UCSD-AML1 (cell line): ENCODE data around the gene ANGPTL3.
"Not testable (repeated sequence)": the region's sequence is repeated elsewhere in the genome, so short reads cannot be mapped to it uniquely, and the experiment has no call there.

Source experiments
- DNase-seq: peaks from one replicate; lab custom pipeline; 2025; ENCODE audit not compliant: unreplicated experiment; lab: John Stamatoyannopoulos, UW

Gene ANGPTL3, protein sequence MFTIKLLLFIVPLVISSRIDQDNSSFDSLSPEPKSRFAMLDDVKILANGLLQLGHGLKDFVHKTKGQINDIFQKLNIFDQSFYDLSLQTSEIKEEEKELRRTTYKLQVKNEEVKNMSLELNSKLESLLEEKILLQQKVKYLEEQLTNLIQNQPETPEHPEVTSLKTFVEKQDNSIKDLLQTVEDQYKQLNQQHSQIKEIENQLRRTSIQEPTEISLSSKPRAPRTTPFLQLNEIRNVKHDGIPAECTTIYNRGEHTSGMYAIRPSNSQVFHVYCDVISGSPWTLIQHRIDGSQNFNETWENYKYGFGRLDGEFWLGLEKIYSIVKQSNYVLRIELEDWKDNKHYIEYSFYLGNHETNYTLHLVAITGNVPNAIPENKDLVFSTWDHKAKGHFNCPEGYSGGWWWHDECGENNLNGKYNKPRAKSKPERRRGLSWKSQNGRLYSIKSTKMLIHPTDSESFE

DNA sequence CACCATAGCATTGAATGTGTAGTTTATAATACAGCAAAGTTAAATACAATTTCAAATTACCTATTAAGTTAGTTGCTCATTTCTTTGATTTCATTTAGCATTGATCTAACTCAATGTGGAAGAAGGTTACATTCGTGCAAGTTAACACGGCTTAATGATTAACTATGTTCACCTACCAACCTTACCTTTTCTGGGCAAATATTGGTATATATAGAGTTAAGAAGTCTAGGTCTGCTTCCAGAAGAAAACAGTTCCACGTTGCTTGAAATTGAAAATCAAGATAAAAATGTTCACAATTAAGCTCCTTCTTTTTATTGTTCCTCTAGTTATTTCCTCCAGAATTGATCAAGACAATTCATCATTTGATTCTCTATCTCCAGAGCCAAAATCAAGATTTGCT lies at the start of gene ANGPTL3:
ANGPTL3 (plus strand) TSS at position 240 of the 400 bp plus-strand sequence; CDS start at position 287, 47 bp downstream.
- DNase-seq: no peak

GRCh38 chr1:62561306-62561705 lies 36.0 kb upstream of the ANGPTL3 start:
- DNase-seq: no peak

DNA sequence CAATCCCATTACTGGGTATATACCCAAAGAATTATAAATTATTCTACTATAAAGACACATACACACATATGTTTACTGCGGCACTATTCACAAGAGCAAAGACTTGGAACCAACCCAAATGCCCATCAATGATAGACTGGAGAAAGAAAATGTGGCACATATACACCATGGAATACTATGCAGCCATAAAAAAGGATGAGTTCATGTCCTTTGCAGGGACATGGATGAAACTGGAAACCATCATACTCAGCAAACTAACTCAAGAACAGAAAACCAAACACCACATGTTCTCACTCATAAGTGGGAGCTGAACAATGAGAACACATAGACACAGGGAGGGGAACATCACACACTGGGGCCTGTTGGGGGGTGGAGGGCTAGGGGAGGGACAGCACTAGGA lies 30.1 kb upstream of the ANGPTL3 start:
- DNase-seq: not testable (repeated sequence)

- DNase-seq: not testable (repeated sequence)
Observed at GRCh38 chr1:62567926-62568325, 29.4 kb upstream of the ANGPTL3 start.

- not testable (repeated sequence) for DNase-seq
Observed at GRCh38 chr1:62571517-62571916, 25.8 kb upstream of the ANGPTL3 start.

DNA sequence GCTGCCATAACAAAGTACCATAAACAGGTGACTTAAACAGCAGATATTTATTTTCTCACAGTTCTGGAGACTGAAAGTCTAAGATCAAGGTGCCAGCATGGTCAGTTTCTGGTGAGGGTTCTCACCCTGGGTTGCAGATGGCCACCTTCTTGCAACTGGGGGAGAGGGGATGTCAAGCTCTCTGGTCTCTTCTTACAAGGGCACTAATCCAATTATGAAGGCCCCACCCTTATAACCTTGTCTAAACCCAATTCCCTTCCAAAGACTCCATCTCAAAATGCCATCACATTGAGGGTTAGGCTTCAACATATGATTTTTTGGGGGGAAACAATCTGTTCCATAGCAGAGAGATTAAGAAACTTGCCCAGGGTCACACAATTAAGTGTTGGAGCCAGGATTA lies 24.8 kb upstream of the ANGPTL3 start:
- DNase-seq: no peak

GRCh38 chr1:62573675-62574074 lies 23.6 kb upstream of the ANGPTL3 start:
- no peak for DNase-seq

DNA sequence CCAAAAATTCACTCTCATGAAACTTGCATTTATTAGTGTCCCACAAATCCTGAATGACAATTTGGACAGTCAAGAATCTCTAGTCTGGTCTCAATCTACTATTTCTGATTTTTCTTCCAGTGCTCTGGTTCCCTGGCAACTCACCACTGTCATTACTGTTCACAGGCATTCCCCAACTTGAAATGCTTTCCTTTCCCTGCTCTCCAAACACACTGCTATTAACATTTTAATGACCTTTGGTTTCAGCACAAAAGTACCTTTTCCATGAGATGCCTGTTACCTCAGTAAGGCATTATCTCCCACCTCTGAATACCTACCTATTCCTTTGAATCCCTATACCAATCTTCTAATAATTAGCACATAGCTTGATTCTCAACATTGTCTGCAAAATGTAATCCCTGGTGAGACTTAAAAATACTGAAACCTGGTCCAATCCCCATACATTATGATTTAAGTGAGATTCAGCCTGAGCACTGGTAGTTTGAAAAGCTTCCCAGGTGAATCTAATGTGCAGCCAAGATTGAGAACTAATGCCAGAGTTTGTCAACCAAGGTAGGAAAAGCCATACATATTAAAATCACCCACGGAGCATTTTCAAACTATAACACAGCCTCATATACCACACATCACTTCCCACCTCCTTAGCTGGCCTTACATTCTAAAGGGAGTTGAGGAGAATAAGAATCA lies 11.7 kb upstream of the ANGPTL3 start:
- DNase-seq: no peak

DNA sequence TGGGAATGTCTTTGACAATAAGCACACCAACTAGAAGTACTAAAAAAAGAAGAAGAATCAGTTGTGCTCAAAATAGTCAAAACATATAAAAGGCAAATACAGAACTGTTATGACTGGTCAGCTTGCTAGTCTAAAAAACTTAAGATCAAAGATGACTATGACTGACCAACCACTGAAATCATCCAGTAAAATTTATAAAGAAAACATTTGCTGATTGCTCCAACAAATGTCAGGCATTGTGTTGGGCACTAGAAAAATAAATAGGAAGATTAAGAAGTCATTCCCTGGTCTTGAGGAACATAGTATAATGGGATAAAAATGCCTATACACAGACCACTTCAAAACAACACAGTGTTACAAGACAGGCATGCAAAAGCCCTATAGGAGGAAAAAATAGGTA lies 9.3 kb upstream of the ANGPTL3 start:
- no peak for DNase-seq

- no peak for DNase-seq
Observed at GRCh38 chr1:62589321-62589720, 8.0 kb upstream of the ANGPTL3 start.

DNA sequence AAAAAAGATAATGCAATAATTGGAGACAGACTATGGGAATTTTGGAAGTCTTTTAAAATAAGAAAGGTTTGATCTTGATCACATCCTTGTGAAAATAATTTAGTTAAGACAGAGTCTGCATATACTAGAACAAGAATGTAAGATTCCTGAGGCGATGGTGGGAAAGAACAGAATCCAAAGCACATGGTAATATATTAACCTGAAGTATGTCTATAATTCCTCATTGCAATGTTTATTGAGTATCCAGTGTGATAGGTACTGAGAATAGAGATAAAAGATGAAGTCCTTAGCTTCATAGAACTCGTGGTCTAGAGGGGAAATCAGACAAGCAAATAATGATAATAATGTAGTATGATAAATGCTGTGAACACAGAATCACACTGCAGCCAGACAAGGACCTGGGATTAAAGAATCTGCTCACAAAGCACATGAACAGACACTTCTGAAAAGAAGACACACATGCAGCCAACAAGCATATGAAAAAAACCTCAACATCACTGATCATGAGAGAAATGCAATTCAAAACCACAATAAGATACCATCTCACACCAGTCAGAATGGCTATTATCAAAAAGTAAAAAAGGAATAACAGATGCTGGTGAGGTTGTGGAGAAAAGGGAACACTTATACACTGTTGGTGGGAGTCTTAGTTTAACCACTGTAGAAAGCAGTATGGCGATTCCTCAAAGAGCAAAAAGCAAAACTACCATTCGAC lies 6.9 kb upstream of the ANGPTL3 start:
- no peak for DNase-seq

GRCh38 chr1:62590970-62591368 lies 6.4 kb upstream of the ANGPTL3 start:
- DNase-seq: no peak

DNA sequence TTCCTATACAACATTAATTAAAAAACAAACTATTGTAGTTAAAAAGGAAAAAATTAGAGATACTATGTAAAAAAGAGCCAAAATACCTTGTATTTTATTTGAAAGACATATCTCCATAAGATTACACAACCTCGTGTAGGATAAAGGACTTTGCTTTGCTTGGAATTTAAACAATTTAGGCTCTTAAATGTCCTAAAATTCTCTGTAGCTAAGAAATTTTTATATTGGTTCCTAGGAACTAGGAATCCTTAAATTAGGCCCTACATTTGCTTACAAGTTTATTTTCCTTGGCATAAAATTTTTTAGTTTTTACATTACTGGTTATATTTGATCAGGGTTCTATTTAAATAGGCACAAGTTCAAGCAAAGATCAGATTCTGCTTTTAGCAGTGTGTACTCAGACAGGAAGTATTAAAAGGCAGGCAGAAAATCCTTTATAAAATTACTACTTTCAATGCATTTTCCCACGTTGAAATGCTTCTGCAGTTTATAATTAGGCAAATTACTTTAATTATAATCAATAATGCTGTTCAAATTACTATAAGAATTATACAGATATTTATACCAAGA lies 3.4 kb upstream of the ANGPTL3 start:
- DNase-seq: no peak

GRCh38 chr1:62595647-62596046 lies 1.7 kb upstream of the ANGPTL3 start:
- DNase-seq: no peak

- no peak for DNase-seq
Observed at GRCh38 chr1:62599044-62599443, 1.7 kb downstream of the ANGPTL3 start.

DNA sequence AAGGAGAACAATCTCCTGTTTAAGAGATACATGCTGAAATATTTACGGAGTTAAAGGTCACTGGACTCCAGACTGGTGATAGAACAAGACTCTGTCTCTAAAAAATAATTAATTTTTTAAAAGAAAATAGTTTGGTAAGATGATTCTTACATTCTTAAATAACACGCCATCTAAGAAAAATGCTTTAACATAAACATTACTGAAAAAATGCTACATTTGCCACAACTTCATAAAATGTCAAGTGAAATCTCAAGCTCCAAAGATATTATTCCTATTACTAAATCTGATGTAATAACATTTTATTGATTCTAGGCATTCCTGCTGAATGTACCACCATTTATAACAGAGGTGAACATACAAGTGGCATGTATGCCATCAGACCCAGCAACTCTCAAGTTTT lies 4.1 kb downstream of the ANGPTL3 start:
- no peak for DNase-seq

- DNase-seq: no peak
Observed at GRCh38 chr1:62608905-62609304, 11.6 kb downstream of the ANGPTL3 start.

DNA sequence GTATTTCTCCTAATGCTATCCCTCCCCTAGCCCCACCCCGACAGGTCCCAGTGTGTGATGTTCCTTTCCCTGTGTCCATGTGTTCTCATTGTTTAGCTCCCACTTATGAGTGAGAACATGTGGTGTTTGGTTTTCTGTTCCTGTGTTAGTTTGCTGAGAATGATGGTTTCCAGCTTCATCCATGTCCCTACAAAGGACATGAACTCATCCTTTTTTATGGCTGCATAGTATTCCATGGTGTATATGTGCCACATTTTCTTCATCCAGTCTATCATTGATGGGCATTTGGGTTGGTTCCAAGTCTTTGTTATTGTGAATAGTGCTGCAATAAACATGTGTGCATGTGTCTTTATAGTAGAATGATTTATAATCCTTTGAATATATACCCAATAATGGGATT lies 13.3 kb downstream of the ANGPTL3 start:
- not testable (repeated sequence) for DNase-seq

GRCh38 chr1:62612770-62613169 lies 15.4 kb downstream of the ANGPTL3 start:
- no peak for DNase-seq

GRCh38 chr1:62613325-62613727 lies 16.0 kb downstream of the ANGPTL3 start:
- no peak for DNase-seq

- DNase-seq: no peak
Observed at GRCh38 chr1:62613890-62614289, 16.6 kb downstream of the ANGPTL3 start.
